ENCODE measurements around the gene CYTL1. TPM values are rescaled to one million over a fixed set of nuclear protein-coding genes. Genes with fewer than 3 reads are reported as not detected.

Gene CYTL1
- total RNA-seq, 1 donor, result 0.36 TPM

DNA sequence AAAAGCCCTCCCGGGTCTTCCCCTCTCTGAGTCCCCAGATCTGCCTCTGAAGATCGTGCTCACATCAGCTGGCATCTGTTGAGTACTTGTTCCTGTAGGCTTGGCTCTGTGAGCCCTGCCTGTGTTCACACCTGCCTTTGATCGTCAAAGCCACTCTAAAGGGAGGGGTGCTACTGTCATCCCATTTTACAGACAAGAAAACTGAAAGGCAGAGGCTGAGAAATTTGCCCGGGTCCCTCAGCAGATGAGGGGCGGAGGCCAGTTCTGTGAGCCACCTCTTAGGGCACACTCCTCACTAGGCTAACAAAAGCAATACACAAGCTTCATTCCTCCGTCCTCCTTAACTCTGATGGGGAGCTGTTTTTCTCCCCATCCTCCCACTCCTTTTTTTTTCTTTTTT is 655 bp downstream of the CYTL1 start:
- Histone ChIP-seq H3K36me3 (ENCODE audit: insufficient read depth, low read length) (no peaks in the 10 kb centered on the region), H3K4me1 (ENCODE audit: insufficient read depth, low read length) (peaks cover 3% of the 10 kb centered on the region), H3K27me3 (ENCODE audit: insufficient read depth, low read length) (peaks cover 16% of the 10 kb centered on the region), H3K27ac (ENCODE audit: low read depth, low read length) (no peak overlapping the region), H3K4me2 (ENCODE audit: insufficient read depth, low read length) (peak overlapping the region; percentile 36), H3K4me3 (ENCODE audit: insufficient read depth, low read length) (no peak overlapping the region), H2AFZ (ENCODE audit: low read length) (no peak overlapping the region), H3K9me3 (ENCODE audit: low read depth, low read length) (peaks cover 7% of the 10 kb centered on the region), H4K20me1 (ENCODE audit: insufficient read depth, low read length) (no peaks in the 10 kb centered on the region), H3K79me2 (ENCODE audit: insufficient read depth, low read length) (no peaks in the 10 kb centered on the region)
- TF ChIP-seq CTCF (IDR thresholded peaks at IDR 0.05; ENCODE audit: extremely low read depth, low read depth, low read length), result no peak
- DNase-seq (ENCODE audit: insufficient read length, low spot score, missing footprints), result no peak

DNA sequence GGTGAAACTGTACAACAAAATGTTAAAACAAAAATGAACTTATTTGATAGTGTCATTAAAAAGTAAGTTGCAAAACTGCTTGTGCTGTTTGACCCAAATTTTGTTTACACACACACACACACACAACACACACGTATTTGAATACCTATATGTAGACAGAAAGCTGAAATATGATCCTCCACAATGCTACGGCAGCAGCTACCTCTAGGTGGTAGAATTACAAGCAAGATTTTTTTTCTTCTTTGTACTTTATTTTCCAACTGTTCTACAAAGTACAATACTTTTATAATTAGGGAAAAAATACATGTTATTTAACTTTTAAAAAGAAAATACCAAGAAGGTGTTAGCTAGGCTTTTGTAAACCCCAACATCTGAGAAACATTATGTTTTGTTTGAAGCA is 1.2 kb downstream of the CYTL1 start:
- Histone ChIP-seq H3K27me3 (ENCODE audit: insufficient read depth, low read length) (peaks cover 16% of the 10 kb centered on the region), H3K9me3 (ENCODE audit: low read depth, low read length) (peaks cover 5% of the 10 kb centered on the region), H3K79me2 (ENCODE audit: insufficient read depth, low read length) (no peaks in the 10 kb centered on the region), H3K4me1 (ENCODE audit: insufficient read depth, low read length) (peaks cover 3% of the 10 kb centered on the region), H3K36me3 (ENCODE audit: insufficient read depth, low read length) (no peaks in the 10 kb centered on the region), H2AFZ (ENCODE audit: low read length) (no peak overlapping the region), H3K4me2 (ENCODE audit: insufficient read depth, low read length) (no peak overlapping the region), H4K20me1 (ENCODE audit: insufficient read depth, low read length) (no peaks in the 10 kb centered on the region), H3K27ac (ENCODE audit: low read depth, low read length) (no peak overlapping the region), H3K4me3 (ENCODE audit: insufficient read depth, low read length) (no peak overlapping the region)
- peak; percentile 5 for TF ChIP-seq CTCF (IDR thresholded peaks at IDR 0.05; ENCODE audit: extremely low read depth, low read depth, low read length)
- DNase-seq (ENCODE audit: insufficient read length, low spot score, missing footprints), result no peak

GRCh38 chr4:5014007-5014682 is 5.1 kb downstream of the CYTL1 start:
- Histone ChIP-seq H2AFZ (ENCODE audit: low read length) (no peak overlapping the region), H3K4me3 (ENCODE audit: insufficient read depth, low read length) (no peak overlapping the region), H3K4me1 (ENCODE audit: insufficient read depth, low read length) (no peaks in the 10 kb centered on the region), H3K9me3 (ENCODE audit: low read depth, low read length) (no peaks in the 10 kb centered on the region), H3K27me3 (ENCODE audit: insufficient read depth, low read length) (peaks cover 24% of the 10 kb centered on the region), H3K36me3 (ENCODE audit: insufficient read depth, low read length) (no peaks in the 10 kb centered on the region), H3K27ac (ENCODE audit: low read depth, low read length) (no peak overlapping the region), H3K79me2 (ENCODE audit: insufficient read depth, low read length) (no peaks in the 10 kb centered on the region), H4K20me1 (ENCODE audit: insufficient read depth, low read length) (no peaks in the 10 kb centered on the region), H3K4me2 (ENCODE audit: insufficient read depth, low read length) (no peak overlapping the region)
- no peak for TF ChIP-seq CTCF (IDR thresholded peaks at IDR 0.05; ENCODE audit: extremely low read depth, low read depth, low read length)
- DNase-seq (ENCODE audit: insufficient read length, low spot score, missing footprints), result no peak

DNA sequence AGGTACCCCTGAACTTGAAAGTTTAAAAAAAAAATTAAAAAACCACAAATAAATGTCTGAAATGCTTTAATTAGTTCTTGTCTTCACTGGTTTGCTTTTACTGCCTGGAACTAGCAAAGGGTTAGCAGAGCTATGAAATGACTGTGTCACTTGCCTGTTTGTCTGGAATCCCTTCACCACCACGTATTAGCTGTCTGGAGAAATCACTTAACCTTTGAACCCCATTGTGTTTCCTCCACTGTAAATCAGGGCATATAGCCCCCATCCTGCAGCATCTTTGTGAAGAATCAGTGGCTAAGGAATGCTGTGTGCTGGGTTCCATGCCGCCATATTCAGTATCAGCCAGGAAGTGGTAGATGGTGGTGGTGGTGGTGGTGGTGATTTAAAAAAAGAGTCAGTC is 6.3 kb downstream of the CYTL1 start:
- no peaks in the 10 kb centered on the region for H4K20me1 ChIP-seq (ENCODE audit: insufficient read depth, low read length)

More for the DNA sequence above, 6.3 kb downstream of the CYTL1 start:
- Histone ChIP-seq H3K9me3 (ENCODE audit: low read depth, low read length) (no peaks in the 10 kb centered on the region), H3K36me3 (ENCODE audit: insufficient read depth, low read length) (no peaks in the 10 kb centered on the region), H2AFZ (ENCODE audit: low read length) (no peak overlapping the region), H3K4me2 (ENCODE audit: insufficient read depth, low read length) (no peak overlapping the region), H3K27ac (ENCODE audit: low read depth, low read length) (no peak overlapping the region), H3K79me2 (ENCODE audit: insufficient read depth, low read length) (no peaks in the 10 kb centered on the region), H3K27me3 (ENCODE audit: insufficient read depth, low read length) (peaks cover 12% of the 10 kb centered on the region), H3K4me3 (ENCODE audit: insufficient read depth, low read length) (no peak overlapping the region), H3K4me1 (ENCODE audit: insufficient read depth, low read length) (no peaks in the 10 kb centered on the region)
- DNase-seq (ENCODE audit: insufficient read length, low spot score, missing footprints), result no peak
- no peak for TF ChIP-seq CTCF (IDR thresholded peaks at IDR 0.05; ENCODE audit: extremely low read depth, low read depth, low read length)
